Esophagus muscularis mucosa (tissue), 3 donors: Measurements from ENCODE around the gene NGRN.

ENCODE experiments used
- POLR2A ChIP-seq: fragments of 450-650 bp; IDR thresholded peaks from one replicate; pipeline ENCODE4 v1.6.1; 2017; ENCODE audit warnings: antibody characterized with exemption, moderate library complexity, mild to moderate bottlenecking, low read depth
- POLR2AphosphoS5 ChIP-seq, 2 donors: sonication (generic); formaldehyde crosslinking; IDR thresholded peaks; one replicate each; pipeline ENCODE4 v1.6.1; 2017; ENCODE audit warnings: antibody characterized with exemption in 2 of 2
- TF ChIP-seq, protein P1 (sequence below), 3 experiments: fragments of 200-600 bp in 2 of 3; fragments of 450-650 bp in 1 of 3; sonication (generic) in 2 of 3; IDR thresholded peaks; one replicate each; pipeline ENCODE4 v1.5.1; 2017 to 2019; ENCODE audit warnings: antibody characterized with exemption in 3 of 3, mild to moderate bottlenecking in 2 of 3, moderate library complexity in 1 of 3

DNA sequence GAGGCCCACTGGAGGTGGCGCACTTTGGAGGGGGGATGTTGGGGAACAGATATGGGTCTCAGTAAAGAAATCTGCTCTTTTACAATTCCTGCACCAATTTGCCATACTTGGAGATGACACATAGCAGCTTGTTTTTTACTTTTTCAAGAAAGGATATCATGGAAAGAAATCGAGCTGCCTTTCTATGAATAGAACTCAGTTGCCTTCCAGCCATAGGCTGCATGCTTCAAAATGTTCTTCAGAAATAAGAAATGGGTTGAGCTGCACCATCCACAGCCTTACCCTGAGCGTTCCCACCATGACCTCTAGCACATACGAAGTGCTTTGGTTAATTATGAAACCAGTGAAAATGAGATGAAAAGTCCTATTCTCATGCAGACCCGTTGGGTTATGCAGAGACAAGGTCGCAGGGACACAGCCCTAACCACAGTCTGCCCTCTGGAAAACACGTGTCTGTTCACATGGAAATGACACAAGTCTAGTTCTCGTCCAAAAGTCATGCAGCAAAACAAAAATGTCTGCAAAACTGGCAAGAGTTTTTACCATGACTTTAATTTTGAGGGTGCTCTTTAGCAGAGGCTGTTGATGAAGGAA, 36.3 kb downstream of the NGRN start:
- TF ChIP-seq, protein P1, sequence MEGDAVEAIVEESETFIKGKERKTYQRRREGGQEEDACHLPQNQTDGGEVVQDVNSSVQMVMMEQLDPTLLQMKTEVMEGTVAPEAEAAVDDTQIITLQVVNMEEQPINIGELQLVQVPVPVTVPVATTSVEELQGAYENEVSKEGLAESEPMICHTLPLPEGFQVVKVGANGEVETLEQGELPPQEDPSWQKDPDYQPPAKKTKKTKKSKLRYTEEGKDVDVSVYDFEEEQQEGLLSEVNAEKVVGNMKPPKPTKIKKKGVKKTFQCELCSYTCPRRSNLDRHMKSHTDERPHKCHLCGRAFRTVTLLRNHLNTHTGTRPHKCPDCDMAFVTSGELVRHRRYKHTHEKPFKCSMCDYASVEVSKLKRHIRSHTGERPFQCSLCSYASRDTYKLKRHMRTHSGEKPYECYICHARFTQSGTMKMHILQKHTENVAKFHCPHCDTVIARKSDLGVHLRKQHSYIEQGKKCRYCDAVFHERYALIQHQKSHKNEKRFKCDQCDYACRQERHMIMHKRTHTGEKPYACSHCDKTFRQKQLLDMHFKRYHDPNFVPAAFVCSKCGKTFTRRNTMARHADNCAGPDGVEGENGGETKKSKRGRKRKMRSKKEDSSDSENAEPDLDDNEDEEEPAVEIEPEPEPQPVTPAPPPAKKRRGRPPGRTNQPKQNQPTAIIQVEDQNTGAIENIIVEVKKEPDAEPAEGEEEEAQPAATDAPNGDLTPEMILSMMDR (IDR thresholded peaks at IDR 0.05) = no peak
- no peak for TF ChIP-seq POLR2AphosphoS5 (IDR thresholded peaks at IDR 0.05)
- TF ChIP-seq POLR2A = no peak
